Measurements from ENCODE around the gene CYTH3. TPM values are rescaled to one million over a fixed set of nuclear protein-coding genes. Genes with fewer than 3 reads are reported as not detected.

CYTH3 gene
- total and polyA plus RNA-seq, 9 of the 15 experiments (the other 6 are each of a cell fraction or from before 2014, with no cell fraction given): 0.25 to 15.2 (median 11.4) TPM

GRCh38 chr7:6133249-6133648 lies 139.2 kb downstream of the CYTH3 start:
- no peak for FAIRE-seq
- H3K36me3 ChIP-seq (ENCODE audit: control insufficient read depth, insufficient read depth, low read length): peaks cover 47% of the 10 kb centered on the region; the same call in 2 of the 3 replicates

GRCh38 chr7:6130007-6130587 lies 142.3 kb downstream of the CYTH3 start:
- Histone ChIP-seq H3K4me1 (replicated peaks in 1 of 2; ENCODE audit: control insufficient read depth in 2 of 2, insufficient read depth in 2 of 2, low read length in 2 of 2) (peaks cover 6 to 25% of the 10 kb centered on the region in 2 experiments; a peak in 3 of 5 replicates), H2AFZ (ENCODE audit: low read depth, low read length) (peak overlapping the region; percentile 42), H3K9me1 (ENCODE audit: control insufficient read depth, insufficient read depth, low read length) (peaks cover 3% of the 10 kb centered on the region), H3K79me2 (ENCODE audit: control insufficient read depth, insufficient read depth, low read length) (peaks cover 59% of the 10 kb centered on the region), H3K9ac (ENCODE audit: insufficient read depth in 1 of 2, low read depth in 2 of 2, low read length in 2 of 2) (peak overlapping the region; percentile 9 to 49; a peak in 2 of 4 replicates), H3K4me2 (ENCODE audit: insufficient read depth, low read length) (peak overlapping the region; percentile 51), H3K4me3 (no peak overlapping the region), H4K20me1 (replicated peaks; ENCODE audit: control insufficient read depth, insufficient read depth, low read length) (no peaks in the 10 kb centered on the region), H3K27ac (ENCODE audit: extremely low read depth, low read depth, low read length) (peak overlapping the region; percentile 24), H3K27me3 (ENCODE audit: control insufficient read depth in 2 of 2, insufficient read depth in 2 of 2, low read length in 2 of 2) (no peaks in the 10 kb centered on the region), H3K9me3 (replicated peaks; ENCODE audit: control insufficient read depth, insufficient read depth, low read depth, low read length) (no peaks in the 10 kb centered on the region), H3K36me3 (ENCODE audit: control insufficient read depth, insufficient read depth, low read length) (peaks cover 58% of the 10 kb centered on the region)
- POLR2A ChIA-PET: no interaction called here
- no TSS peak for BruUV-seq (replicated peaks)
- DNase-seq (ENCODE audit: extremely low read depth in 1 of 4, low spot score in 3 of 4): peak in 3 of 4 experiments; percentile 23 to 65 (median 48)
- FAIRE-seq: peak; percentile 65
- in situ Hi-C loops (cut with MboI) (no loop called here), intact Hi-C loops (cut with micrococcal nuclease) (no loop called here)
- WGBS (ENCODE audit: insufficient coverage, low coverage, missing lambda C conversion rate): 19% methylated on average over 10 of the region's 10 CpGs
- CTCF ChIA-PET (ENCODE audit: low intra/inter-chr PET ratio): no interaction called here
- peak; percentile 62 for ATAC-seq
- TF ChIP-seq E2F6 (IDR thresholded peaks at IDR 0.05; ENCODE audit: borderline replicate concordance in 1 of 2, extremely low read depth in 1 of 2, insufficient read depth in 1 of 2, insufficient read length in 1 of 2, low read depth in 1 of 2, low read length in 1 of 2, poor library complexity in 1 of 2, severe bottlenecking in 1 of 2): peak in 1 of 2 experiments; percentile 14
- TF ChIP-seq DPF2 (IDR thresholded peaks at IDR 0.05): peak; percentile 56
- TF ChIP-seq ARID1B (IDR thresholded peaks at IDR 0.05): peak; percentile 77
- TF ChIP-seq CTCF (IDR thresholded peaks at IDR 0.05 in 2 of 3, conservative IDR thresholded peaks at IDR 0.05 in 1 of 3; ENCODE audit: insufficient read depth in 2 of 3, low read depth in 1 of 3, low read length in 3 of 3): 0 out of 6 replicates have a peak, but pooled peaks of 2 of the 3 experiments have one; percentile 5 to 21

More at GRCh38 chr7:6133249-6133648, 139.2 kb downstream of the CYTH3 start:
- Histone ChIP-seq H3K9me1 (ENCODE audit: control insufficient read depth, insufficient read depth, low read length) (peaks cover 3% of the 10 kb centered on the region), H3K4me2 (ENCODE audit: insufficient read depth, low read length) (no peak overlapping the region), H2AFZ (ENCODE audit: low read depth, low read length) (no peak overlapping the region), H3K4me1 (replicated peaks in 1 of 2; ENCODE audit: control insufficient read depth in 2 of 2, insufficient read depth in 2 of 2, low read length in 2 of 2) (peaks cover 6 to 11% of the 10 kb centered on the region in 2 experiments; a peak in 3 of 5 replicates), H3K9ac (ENCODE audit: insufficient read depth in 1 of 2, low read depth in 2 of 2, low read length in 2 of 2) (no peak overlapping the region), H3K27me3 (ENCODE audit: control insufficient read depth in 2 of 2, insufficient read depth in 2 of 2, low read length in 2 of 2) (no peaks in the 10 kb centered on the region), H3K79me2 (ENCODE audit: control insufficient read depth, insufficient read depth, low read length) (peaks cover 32% of the 10 kb centered on the region), H3K27ac (ENCODE audit: extremely low read depth, low read depth, low read length) (no peak overlapping the region), H3K4me3 (no peak overlapping the region), H3K9me3 (replicated peaks; ENCODE audit: control insufficient read depth, insufficient read depth, low read depth, low read length) (no peaks in the 10 kb centered on the region), H4K20me1 (replicated peaks; ENCODE audit: control insufficient read depth, insufficient read depth, low read length) (no peaks in the 10 kb centered on the region)
- in situ Hi-C loops (cut with MboI): no loop called here
- POLR2A ChIA-PET: interaction anchor here (1.0 kb wide), 1 partner anchor 138 kb away, joined by 3 read pairs; no protein-coding TSS in a partner anchor
- BruUV-seq (replicated peaks): no TSS peak
- intact Hi-C loops (cut with micrococcal nuclease): no loop called here
- CTCF ChIA-PET (ENCODE audit: low intra/inter-chr PET ratio): no interaction called here
- TF ChIP-seq CAMTA2 (CRISPR knock-in tag; conservative IDR thresholded peaks at IDR 0.05) (no peak), NCOA1 (IDR thresholded peaks at IDR 0.05; ENCODE audit: low read depth) (no peak), RFX1 (IDR thresholded peaks at IDR 0.05) (no peak), ZFPM2 (CRISPR knock-in tag; IDR thresholded peaks at IDR 0.05) (no peak)
- WGBS (ENCODE audit: insufficient coverage, low coverage, missing lambda C conversion rate): 93% methylated on average over 1 of the region's 1 CpG
- ATAC-seq: no peak
- no peak for DNase-seq (ENCODE audit: extremely low read depth in 1 of 4, low spot score in 3 of 4)

Measured in K562 (cell line).